GM12878 (cell line): ENCODE data around the gene TBXAS1.

ENCODE experiments used
- SMARCA5 ChIP-seq: fragments of 450-650 bp; IDR thresholded peaks from 2 replicates; pipeline ENCODE4 v1.6.1; 2017; ENCODE audit warnings: mild to moderate bottlenecking
- TCF3 ChIP-seq: IDR thresholded peaks from 2 replicates; pipeline ENCODE4 v1.6.1; 2012; ENCODE audit warnings: low read depth, mild to moderate bottlenecking, low read length, borderline replicate concordance; ENCODE audit not compliant: insufficient read depth

- no peak for TF ChIP-seq SMARCA5
- TF ChIP-seq TCF3 = no peak
These were observed 119.7 kb downstream of the TBXAS1 start for GRCh38 chr7:139948587-139949335.
